Bronchial epithelial cell (primary cell): ENCODE results near the gene WDR76. TPM values are rescaled to one million over a fixed set of nuclear protein-coding genes. Genes with fewer than 3 reads are reported as not detected.

Source experiments
- DNase-seq: peaks from one replicate; pipeline ENCODE4 v3.0.0-alpha.2; 2010; ENCODE audit warnings: low read depth
- FAIRE-seq: peaks from 2 replicates; lab custom pipeline; 2011; peaks lifted over from hg19 to GRCh38; lab: Jason Lieb, UNC
- H3K27me3 ChIP-seq: 2 replicates; pipeline ENCODE4 v1.5.1; 2011; ENCODE audit warnings: low read length; ENCODE audit not compliant: control insufficient read depth, insufficient read depth
- H3K36me3 ChIP-seq: 2 replicates; pipeline ENCODE4 v1.5.1; 2011; ENCODE audit warnings: low read length; ENCODE audit not compliant: control insufficient read depth, insufficient read depth
- H3K4me3 ChIP-seq: 2 replicates; pipeline ENCODE4 v1.5.1; 2011; ENCODE audit warnings: mild to moderate bottlenecking, low read depth, low read length, control low read depth
- CTCF ChIP-seq: IDR thresholded peaks from 2 replicates; pipeline ENCODE4 v1.5.1; 2011; ENCODE audit warnings: mild to moderate bottlenecking, moderate library complexity, low read length, control low read depth, inconsistent platforms; ENCODE audit not compliant: insufficient read depth, severe bottlenecking
- total RNA-seq: library from RNA; depleted of rRNA; stranded (reverse); fragments of >200 nt; gene quantifications from 2 replicates; pipeline ENCODE4 v1.2.1, GENCODE V29; 2014

WDR76 gene
- total RNA-seq, 1 donor from 2014 or later: 2.1 TPM

GRCh38 chr15:43792761-43793476 lies 33.9 kb upstream of the WDR76 start:
- peak; percentile 38 for DNase-seq
- no peak for FAIRE-seq
- peaks cover 26% of the 10 kb centered on the region for H3K36me3 ChIP-seq
- TF ChIP-seq CTCF: peak; percentile 30
- H3K27me3 ChIP-seq: no peaks in the 10 kb centered on the region
- H3K4me3 ChIP-seq: peak overlapping the region; percentile 97

GRCh38 chr15:43793647-43794046 lies 33.2 kb upstream of the WDR76 start:
- H3K4me3 ChIP-seq: peak overlapping the region; percentile 97
- peaks cover 26% of the 10 kb centered on the region for H3K36me3 ChIP-seq
- DNase-seq (no peak), FAIRE-seq (no peak)
- no peaks in the 10 kb centered on the region for H3K27me3 ChIP-seq
- TF ChIP-seq CTCF: no peak

GRCh38 chr15:43794269-43795037 lies 32.3 kb upstream of the WDR76 start:
- H3K36me3 ChIP-seq: peaks cover 26% of the 10 kb centered on the region
- no peaks in the 10 kb centered on the region for H3K27me3 ChIP-seq
- no peak for TF ChIP-seq CTCF
- H3K4me3 ChIP-seq: no peak overlapping the region
- DNase-seq (no peak), FAIRE-seq (no peak)

- Histone ChIP-seq H3K4me3 (no peak overlapping the region), H3K36me3 (peaks cover 28% of the 10 kb centered on the region), H3K27me3 (no peaks in the 10 kb centered on the region)
- no peak for TF ChIP-seq CTCF
- no peak for DNase-seq
- no peak for FAIRE-seq
Observed at GRCh38 chr15:43795197-43795596, 31.6 kb upstream of the WDR76 start.

- FAIRE-seq: no peak
- Histone ChIP-seq H3K4me3 (no peak overlapping the region), H3K36me3 (peaks cover 28% of the 10 kb centered on the region), H3K27me3 (no peaks in the 10 kb centered on the region)
- no peak for TF ChIP-seq CTCF
- DNase-seq: no peak
Observed at GRCh38 chr15:43795997-43796396, 30.8 kb upstream of the WDR76 start.
